ENCODE measurements around the gene PRKX.
"Not testable (repeated sequence)": the region's sequence is repeated elsewhere in the genome, so short reads cannot be mapped to it uniquely, and the experiment has no call there.

PRKX gene

DNA sequence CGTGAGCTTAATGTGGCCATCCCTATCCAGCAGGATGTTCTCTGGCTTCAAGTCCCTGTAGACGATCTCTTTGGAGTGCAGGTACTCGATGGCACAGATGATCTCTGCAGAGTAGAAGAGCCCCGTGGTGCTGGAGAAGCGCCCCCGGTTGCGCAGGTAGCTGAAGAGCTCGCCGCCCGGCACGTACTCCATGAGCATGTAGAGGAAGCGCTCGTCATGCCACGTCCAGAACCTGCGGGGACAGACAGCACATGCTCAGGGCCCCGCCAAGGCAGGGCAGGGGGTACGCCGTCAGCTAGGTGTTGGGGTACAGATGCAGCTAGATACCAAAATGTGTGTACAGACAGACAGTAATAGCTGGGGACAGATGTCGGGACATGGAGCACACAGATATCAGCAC is 58.3 kb downstream of the PRKX start:
- no peak for TF ChIP-seq CTCF (IDR thresholded peaks at IDR 0.05; ENCODE audit: borderline replicate concordance, insufficient read depth, low read depth, low read length)

GRCh38 chrX:3653111-3653510 is 60.3 kb downstream of the PRKX start:
- no peak overlapping the region for H3K4me3 ChIP-seq (ENCODE audit: low read depth, low read length)
- no peak for TF ChIP-seq CTCF (IDR thresholded peaks at IDR 0.05; ENCODE audit: borderline replicate concordance, insufficient read depth, low read depth, low read length)

More for the DNA sequence above, 58.3 kb downstream of the PRKX start:
- no peak overlapping the region for H3K4me3 ChIP-seq (ENCODE audit: low read depth, low read length)

DNA sequence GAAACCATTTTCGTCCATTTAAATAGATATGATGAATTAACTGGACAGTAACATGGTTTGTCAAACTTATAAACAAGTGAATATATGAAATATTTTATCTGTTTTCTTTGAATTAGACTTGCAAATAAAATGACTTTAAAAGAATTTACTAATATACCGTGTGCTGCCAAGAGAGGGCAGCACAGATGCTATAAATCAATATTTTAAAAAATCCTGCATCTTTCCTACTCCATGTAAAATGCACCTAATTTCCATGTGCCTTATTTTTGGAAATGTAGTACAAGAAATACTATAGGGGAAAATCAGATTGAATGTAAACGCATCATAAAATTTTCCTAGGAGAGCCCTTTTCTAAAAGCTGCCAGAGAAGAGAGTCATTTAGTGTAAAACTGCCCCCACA is 62.2 kb downstream of the PRKX start:
- H3K4me3 ChIP-seq (ENCODE audit: low read depth, low read length): no peak overlapping the region
- peak; percentile 22; the same call in 1 of the 2 replicates for TF ChIP-seq CTCF (IDR thresholded peaks at IDR 0.05; ENCODE audit: borderline replicate concordance, insufficient read depth, low read depth, low read length)

- no peak overlapping the region for H3K4me3 ChIP-seq (ENCODE audit: low read depth, low read length)
- TF ChIP-seq CTCF (IDR thresholded peaks at IDR 0.05; ENCODE audit: borderline replicate concordance, insufficient read depth, low read depth, low read length): no peak
Observed at GRCh38 chrX:3648084-3648483, 65.4 kb downstream of the PRKX start.

DNA sequence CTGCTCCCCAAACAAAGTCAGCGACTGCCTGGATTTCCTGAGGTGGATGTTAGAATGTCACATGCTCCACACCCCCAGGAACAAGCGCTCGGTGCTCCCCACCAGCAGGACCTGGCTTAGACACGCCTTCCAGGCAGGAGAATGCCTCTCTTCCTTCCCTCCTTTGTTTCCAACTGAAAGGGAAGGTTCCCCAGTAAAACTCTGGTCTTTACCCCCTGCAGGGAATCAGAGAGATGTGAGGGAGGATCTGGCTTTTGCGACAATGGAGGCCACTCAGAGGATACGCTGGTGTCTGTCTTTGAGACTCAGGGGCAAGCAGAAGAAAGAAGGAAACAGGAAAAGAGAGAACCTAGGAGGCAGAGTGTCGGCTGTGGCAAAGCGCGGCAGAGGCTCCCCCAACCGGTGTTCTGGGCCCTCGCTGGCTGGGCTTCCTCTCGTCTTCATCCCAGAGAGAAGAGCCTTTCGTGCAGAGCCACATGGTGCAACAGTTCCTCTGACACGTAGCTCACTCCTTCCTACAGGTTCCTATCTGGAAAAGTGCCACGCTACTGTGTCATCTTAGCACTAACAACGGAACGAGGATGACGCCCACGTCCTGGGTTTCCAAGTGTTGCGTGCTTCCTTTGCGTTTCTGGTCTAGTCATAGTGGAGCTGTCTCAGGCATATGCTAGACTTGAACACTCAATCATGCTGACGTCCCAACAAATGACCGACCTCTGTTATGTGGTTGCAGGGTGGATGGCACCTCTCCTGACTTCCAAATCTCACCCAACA is 73.4 kb downstream of the PRKX start:
- not testable (repeated sequence) for H3K4me3 ChIP-seq (ENCODE audit: low read depth, low read length)

DNA sequence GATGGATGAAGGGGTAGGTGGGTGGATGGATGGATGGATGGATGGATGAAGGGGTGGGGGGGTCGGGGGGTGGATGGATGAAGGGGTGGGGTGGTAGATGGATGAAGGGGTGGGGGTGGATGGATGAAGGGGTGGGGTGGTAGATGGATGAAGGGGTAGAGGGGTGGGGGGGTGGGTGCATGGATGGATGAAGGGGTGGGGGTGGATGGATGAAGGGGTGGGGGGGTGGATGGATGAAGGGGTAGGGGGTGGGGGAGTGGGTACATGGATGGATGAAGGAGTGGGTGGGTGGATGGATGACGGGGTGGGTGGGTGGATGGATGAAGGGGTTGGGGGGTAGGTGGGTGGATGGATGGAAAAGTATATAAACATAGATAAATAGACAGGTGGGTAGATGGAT is 74.2 kb downstream of the PRKX start:
- TF ChIP-seq CTCF (IDR thresholded peaks at IDR 0.05; ENCODE audit: borderline replicate concordance, insufficient read depth, low read depth, low read length): no peak
- H3K4me3 ChIP-seq (ENCODE audit: low read depth, low read length): no peak overlapping the region

- peak; percentile 53; the same call in 1 of the 2 replicates for TF ChIP-seq CTCF (IDR thresholded peaks at IDR 0.05; ENCODE audit: borderline replicate concordance, insufficient read depth, low read depth, low read length)
- H3K4me3 ChIP-seq (ENCODE audit: low read depth, low read length): no peak overlapping the region
Observed at GRCh38 chrX:3638280-3638873, 75.1 kb downstream of the PRKX start.

All from GM12875 (cell line).